Measurements from ENCODE around the gene MRE11.

DNA sequence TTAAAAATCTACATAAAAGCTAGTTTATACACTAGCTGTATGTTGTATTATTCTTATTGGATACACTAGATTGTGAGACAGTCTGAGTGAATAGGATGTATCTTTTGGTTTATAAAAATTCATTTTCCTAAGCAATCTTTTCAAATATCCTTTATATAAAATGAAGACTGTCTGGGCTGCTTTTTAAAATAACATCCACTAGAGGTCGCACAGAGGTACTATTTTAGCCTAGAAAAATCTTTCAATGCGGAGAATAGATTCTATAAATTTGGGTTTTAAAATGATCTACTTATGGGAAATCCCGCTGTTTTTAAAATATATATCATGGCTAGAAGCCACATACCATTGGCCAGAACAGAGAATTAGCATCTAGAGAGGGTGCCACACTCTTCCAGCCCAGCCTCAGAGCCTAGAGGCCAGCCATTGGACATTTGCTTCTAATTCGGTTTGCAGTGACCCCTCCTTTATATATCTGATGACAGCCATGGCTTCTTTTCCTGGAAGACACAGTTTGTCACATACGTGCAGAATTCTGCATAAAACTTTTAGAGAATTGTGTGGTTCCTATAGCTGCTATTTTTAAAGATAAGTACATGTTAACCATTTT lies 25.9 kb upstream of the MRE11 start:
- TF ChIP-seq SIN3A (IDR thresholded peaks at IDR 0.05; ENCODE audit: borderline replicate concordance, insufficient read depth, low read length) (no peak), POLR2AphosphoS5 (IDR thresholded peaks at IDR 0.05; ENCODE audit: low read depth, low read length) (no peak), REST (IDR thresholded peaks at IDR 0.05; ENCODE audit: insufficient read depth in 1 of 2, low read depth in 2 of 2, low read length in 2 of 2) (no peak)

Measured in PFSK-1 (cell line).